HG03103 (cell line): ENCODE measurements around the gene AOPEP.

ENCODE experiments used
- ATAC-seq: cut with Tn5 transposase; IDR thresholded peaks from one replicate; pipeline ENCODE4 v1.9.1; 2021; ENCODE audit warnings: low read depth; ENCODE audit not compliant: unreplicated experiment

Gene AOPEP

GRCh38 chr9:94889628-94890027, 163.1 kb downstream of the AOPEP start:
- ATAC-seq: no peak

- ATAC-seq: no peak
Observed at GRCh38 chr9:94891183-94891582, 164.7 kb downstream of the AOPEP start.

GRCh38 chr9:94892675-94893074, 166.2 kb downstream of the AOPEP start:
- no peak for ATAC-seq

- no peak for ATAC-seq
Observed at GRCh38 chr9:94894094-94894699, 167.7 kb downstream of the AOPEP start.

- ATAC-seq: no peak
Observed at GRCh38 chr9:94895668-94896067, 169.2 kb downstream of the AOPEP start.

- ATAC-seq: no peak
Observed at GRCh38 chr9:94896512-94896911, 170.0 kb downstream of the AOPEP start.

- no peak for ATAC-seq
Observed at GRCh38 chr9:94899464-94900221, 173.1 kb downstream of the AOPEP start.

- ATAC-seq: no peak
Observed at GRCh38 chr9:94900222-94901018, 173.9 kb downstream of the AOPEP start.

- no peak for ATAC-seq
Observed at GRCh38 chr9:94901019-94901363, 174.5 kb downstream of the AOPEP start.

- no peak for ATAC-seq
Observed at GRCh38 chr9:94903961-94904421, 177.5 kb downstream of the AOPEP start.

GRCh38 chr9:94904806-94905205, 178.3 kb downstream of the AOPEP start:
- ATAC-seq: no peak

- no peak for ATAC-seq
Observed at GRCh38 chr9:94905606-94906005, 179.1 kb downstream of the AOPEP start.

GRCh38 chr9:94906181-94906580, 179.7 kb downstream of the AOPEP start:
- ATAC-seq: no peak

- ATAC-seq: no peak
Observed at GRCh38 chr9:94906713-94907112, 180.2 kb downstream of the AOPEP start.

GRCh38 chr9:94907264-94907936, 180.9 kb downstream of the AOPEP start:
- ATAC-seq: no peak

- no peak for ATAC-seq
Observed at GRCh38 chr9:94908011-94908563, 181.6 kb downstream of the AOPEP start.

GRCh38 chr9:94908583-94909249, 182.2 kb downstream of the AOPEP start:
- ATAC-seq: no peak

GRCh38 chr9:94909250-94909894, 182.9 kb downstream of the AOPEP start:
- ATAC-seq: no peak

- ATAC-seq: no peak
Observed at GRCh38 chr9:94909965-94910730, 183.6 kb downstream of the AOPEP start.
